B cell (primary cell): ENCODE measurements around the gene RFX4.

Experiments used
- EZH2 ChIP-seq: IDR thresholded peaks from 2 replicates; pipeline ENCODE4 v1.6.1; 2012; ENCODE audit warnings: borderline replicate concordance, low read depth, mild to moderate bottlenecking, moderate library complexity, low read length; ENCODE audit not compliant: insufficient read depth, poor library complexity, severe bottlenecking
- TF ChIP-seq, protein P1 (sequence below): fragments of 200-600 bp; IDR thresholded peaks from one replicate; pipeline ENCODE4 v1.8.0; 2022; ENCODE audit warnings: antibody characterized with exemption, mild to moderate bottlenecking

DNA sequence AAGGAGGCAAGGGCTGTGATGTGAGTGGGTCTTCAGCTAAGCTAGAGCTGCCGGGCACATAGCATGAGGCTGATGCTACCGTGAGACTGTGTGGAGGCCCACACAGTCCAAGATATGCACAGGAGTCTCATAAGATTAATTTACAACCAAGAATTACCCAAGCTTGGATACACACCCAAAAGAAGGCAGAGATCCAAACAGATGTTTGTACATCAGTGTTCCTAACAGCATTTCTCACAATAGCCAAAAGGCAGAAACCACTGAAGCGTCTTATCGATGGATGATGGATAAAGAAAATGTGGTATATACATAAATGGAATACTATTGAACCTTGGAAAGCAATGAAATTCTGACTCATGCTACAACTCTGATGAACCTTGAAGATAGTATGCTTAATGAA lies 150.9 kb downstream of the RFX4 start:
- TF ChIP-seq, protein P1, sequence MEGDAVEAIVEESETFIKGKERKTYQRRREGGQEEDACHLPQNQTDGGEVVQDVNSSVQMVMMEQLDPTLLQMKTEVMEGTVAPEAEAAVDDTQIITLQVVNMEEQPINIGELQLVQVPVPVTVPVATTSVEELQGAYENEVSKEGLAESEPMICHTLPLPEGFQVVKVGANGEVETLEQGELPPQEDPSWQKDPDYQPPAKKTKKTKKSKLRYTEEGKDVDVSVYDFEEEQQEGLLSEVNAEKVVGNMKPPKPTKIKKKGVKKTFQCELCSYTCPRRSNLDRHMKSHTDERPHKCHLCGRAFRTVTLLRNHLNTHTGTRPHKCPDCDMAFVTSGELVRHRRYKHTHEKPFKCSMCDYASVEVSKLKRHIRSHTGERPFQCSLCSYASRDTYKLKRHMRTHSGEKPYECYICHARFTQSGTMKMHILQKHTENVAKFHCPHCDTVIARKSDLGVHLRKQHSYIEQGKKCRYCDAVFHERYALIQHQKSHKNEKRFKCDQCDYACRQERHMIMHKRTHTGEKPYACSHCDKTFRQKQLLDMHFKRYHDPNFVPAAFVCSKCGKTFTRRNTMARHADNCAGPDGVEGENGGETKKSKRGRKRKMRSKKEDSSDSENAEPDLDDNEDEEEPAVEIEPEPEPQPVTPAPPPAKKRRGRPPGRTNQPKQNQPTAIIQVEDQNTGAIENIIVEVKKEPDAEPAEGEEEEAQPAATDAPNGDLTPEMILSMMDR: no peak
- no peak for TF ChIP-seq EZH2
